ENCODE data around the gene GUCY1A2.

DNA sequence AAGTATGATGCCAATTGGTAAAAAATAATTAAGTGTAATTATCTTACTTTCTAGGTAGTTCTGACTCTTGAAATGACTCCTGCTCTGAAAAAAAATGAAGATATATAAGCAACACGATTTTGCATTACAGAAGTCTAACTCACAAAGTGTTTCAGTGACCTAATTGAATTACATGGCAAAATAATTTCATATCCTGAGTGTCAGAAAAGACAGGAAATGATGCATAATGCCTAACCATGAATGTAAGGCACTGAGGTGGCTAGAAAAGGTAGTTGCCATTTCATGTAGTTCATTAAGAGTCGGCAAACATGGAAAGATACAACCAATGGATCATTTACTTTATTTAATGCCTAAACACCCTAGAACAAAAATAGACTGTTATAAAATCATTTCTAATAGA lies 113.5 kb downstream of the GUCY1A2 start:
- no peak for TF ChIP-seq POLR2A (IDR thresholded peaks at IDR 0.05)
- TF ChIP-seq, protein P1, sequence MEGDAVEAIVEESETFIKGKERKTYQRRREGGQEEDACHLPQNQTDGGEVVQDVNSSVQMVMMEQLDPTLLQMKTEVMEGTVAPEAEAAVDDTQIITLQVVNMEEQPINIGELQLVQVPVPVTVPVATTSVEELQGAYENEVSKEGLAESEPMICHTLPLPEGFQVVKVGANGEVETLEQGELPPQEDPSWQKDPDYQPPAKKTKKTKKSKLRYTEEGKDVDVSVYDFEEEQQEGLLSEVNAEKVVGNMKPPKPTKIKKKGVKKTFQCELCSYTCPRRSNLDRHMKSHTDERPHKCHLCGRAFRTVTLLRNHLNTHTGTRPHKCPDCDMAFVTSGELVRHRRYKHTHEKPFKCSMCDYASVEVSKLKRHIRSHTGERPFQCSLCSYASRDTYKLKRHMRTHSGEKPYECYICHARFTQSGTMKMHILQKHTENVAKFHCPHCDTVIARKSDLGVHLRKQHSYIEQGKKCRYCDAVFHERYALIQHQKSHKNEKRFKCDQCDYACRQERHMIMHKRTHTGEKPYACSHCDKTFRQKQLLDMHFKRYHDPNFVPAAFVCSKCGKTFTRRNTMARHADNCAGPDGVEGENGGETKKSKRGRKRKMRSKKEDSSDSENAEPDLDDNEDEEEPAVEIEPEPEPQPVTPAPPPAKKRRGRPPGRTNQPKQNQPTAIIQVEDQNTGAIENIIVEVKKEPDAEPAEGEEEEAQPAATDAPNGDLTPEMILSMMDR (IDR thresholded peaks at IDR 0.05), result no peak

Data from transverse colon (tissue), 3 donors.